Thyroid gland (tissue), 4 donors: ENCODE results near the gene PDZK1.

Source experiments
- POLR2A ChIP-seq, 2 donors: fragments of 450-650 bp; IDR thresholded peaks; one replicate each; pipeline ENCODE4 v1.6.1; 2017; ENCODE audit warnings: antibody characterized with exemption in 2 of 2, mild to moderate bottlenecking in 2 of 2, moderate library complexity in 1 of 2
- TF ChIP-seq, protein P1 (sequence below), 6 experiments: fragments of 200-600 bp in 3 of 6; fragments of 450-650 bp in 3 of 6; sonication (generic) in 3 of 6; IDR thresholded peaks; one replicate each; pipeline ENCODE4 v1.5.1; 2016 to 2019; ENCODE audit warnings: antibody characterized with exemption in 6 of 6, mild to moderate bottlenecking in 2 of 6, inconsistent platforms in 1 of 6, moderate library complexity in 1 of 6

DNA sequence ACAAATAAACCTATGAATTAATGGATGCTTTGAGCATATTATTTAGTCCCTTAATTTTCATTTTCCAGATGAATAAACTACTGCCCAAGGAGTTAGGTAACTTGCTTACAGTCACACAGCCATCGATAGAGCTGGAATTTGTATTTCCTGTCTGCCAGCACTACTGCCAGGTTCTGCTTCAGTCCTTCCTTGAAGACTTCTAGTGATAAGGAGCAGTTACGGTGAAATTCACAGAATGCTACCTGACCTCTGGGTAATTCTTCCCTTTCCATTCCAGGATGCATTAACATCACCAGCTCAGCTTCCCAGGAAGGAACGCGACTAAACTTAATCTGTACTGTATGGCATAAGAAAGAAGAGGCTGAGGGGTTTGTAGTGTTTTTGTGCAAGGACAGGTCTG, 23.3 kb upstream of the PDZK1 start:
- TF ChIP-seq, protein P1, sequence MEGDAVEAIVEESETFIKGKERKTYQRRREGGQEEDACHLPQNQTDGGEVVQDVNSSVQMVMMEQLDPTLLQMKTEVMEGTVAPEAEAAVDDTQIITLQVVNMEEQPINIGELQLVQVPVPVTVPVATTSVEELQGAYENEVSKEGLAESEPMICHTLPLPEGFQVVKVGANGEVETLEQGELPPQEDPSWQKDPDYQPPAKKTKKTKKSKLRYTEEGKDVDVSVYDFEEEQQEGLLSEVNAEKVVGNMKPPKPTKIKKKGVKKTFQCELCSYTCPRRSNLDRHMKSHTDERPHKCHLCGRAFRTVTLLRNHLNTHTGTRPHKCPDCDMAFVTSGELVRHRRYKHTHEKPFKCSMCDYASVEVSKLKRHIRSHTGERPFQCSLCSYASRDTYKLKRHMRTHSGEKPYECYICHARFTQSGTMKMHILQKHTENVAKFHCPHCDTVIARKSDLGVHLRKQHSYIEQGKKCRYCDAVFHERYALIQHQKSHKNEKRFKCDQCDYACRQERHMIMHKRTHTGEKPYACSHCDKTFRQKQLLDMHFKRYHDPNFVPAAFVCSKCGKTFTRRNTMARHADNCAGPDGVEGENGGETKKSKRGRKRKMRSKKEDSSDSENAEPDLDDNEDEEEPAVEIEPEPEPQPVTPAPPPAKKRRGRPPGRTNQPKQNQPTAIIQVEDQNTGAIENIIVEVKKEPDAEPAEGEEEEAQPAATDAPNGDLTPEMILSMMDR (IDR thresholded peaks at IDR 0.05) = no peak
- no peak for TF ChIP-seq POLR2A (IDR thresholded peaks at IDR 0.05)
